ENCODE measurements around the gene VMP1. TPM values are rescaled to one million over a fixed set of nuclear protein-coding genes. Genes with fewer than 3 reads are reported as not detected.
A peak's percentile ranks its signal among the peaks of the same experiment; 100 is the strongest.

Gene VMP1
- total RNA-seq, 1 experiment from 2014 or later, result 281 TPM

DNA sequence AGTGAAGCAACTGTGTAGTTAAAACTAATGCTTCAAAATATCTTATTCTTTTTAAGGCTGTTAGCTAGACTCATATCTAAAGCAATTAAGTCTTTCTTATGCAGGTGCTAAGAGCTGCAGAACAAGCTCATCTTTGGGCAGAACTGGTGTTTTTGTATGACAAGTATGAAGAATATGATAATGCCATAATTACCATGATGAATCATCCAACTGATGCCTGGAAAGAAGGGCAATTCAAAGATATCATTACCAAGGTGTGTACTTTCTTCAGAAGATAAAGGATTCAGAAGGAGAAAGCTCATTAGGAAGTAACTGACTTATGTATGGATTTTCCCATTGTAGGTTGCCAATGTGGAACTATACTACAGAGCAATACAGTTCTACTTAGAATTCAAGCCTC lies 24.2 kb upstream of the VMP1 start:
- H3K27ac ChIP-seq (ENCODE audit: low read length), result 0 out of 2 replicates have a peak overlapping the region, but pooled peaks have one; percentile 29
- intact Hi-C loops (cut with micrococcal nuclease; ENCODE audit: unreplicated experiment), result no loop called here
- no peak; the same call in 1 of the 2 replicates for ATAC-seq
- H3K36me3 ChIP-seq (ENCODE audit: control insufficient read depth, insufficient read depth, low read length), result peaks cover 83% of the 10 kb centered on the region
- H3K9me3 ChIP-seq (ENCODE audit: control insufficient read depth, insufficient read depth, low read depth, low read length), result no peaks in the 10 kb centered on the region
- no peak overlapping the region for H3K4me3 ChIP-seq (ENCODE audit: low read depth in 2 of 2, low read length in 2 of 2)
- no peak for DNase-seq (ENCODE audit: low read depth, low spot score)
- ChIA-PET POLR2A (interaction anchor here (0.6 kb wide), 1 partner anchor 46 kb away, joined by 4 read pairs; no protein-coding TSS in a partner anchor), CTCF (no interaction called here)
- TF ChIP-seq TCF7L2 (IDR thresholded peaks at IDR 0.05; ENCODE audit: low read depth, low read length) (no peak), REST (IDR thresholded peaks at IDR 0.05; ENCODE audit: insufficient read depth in 1 of 2, low read depth in 2 of 2, low read length in 1 of 2) (no peak), POLR2AphosphoS5 (IDR thresholded peaks at IDR 0.05; ENCODE audit: low read depth, low read length) (no peak), SIN3A (IDR thresholded peaks at IDR 0.05; ENCODE audit: borderline replicate concordance, insufficient read depth, low read depth, low read length) (no peak)
- TF ChIP-seq, protein P1, sequence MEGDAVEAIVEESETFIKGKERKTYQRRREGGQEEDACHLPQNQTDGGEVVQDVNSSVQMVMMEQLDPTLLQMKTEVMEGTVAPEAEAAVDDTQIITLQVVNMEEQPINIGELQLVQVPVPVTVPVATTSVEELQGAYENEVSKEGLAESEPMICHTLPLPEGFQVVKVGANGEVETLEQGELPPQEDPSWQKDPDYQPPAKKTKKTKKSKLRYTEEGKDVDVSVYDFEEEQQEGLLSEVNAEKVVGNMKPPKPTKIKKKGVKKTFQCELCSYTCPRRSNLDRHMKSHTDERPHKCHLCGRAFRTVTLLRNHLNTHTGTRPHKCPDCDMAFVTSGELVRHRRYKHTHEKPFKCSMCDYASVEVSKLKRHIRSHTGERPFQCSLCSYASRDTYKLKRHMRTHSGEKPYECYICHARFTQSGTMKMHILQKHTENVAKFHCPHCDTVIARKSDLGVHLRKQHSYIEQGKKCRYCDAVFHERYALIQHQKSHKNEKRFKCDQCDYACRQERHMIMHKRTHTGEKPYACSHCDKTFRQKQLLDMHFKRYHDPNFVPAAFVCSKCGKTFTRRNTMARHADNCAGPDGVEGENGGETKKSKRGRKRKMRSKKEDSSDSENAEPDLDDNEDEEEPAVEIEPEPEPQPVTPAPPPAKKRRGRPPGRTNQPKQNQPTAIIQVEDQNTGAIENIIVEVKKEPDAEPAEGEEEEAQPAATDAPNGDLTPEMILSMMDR (IDR thresholded peaks at IDR 0.05), result no peak
- no TSS peak for BruUV-seq (replicated peaks)
- in situ Hi-C loops (cut with HindIII; ENCODE audit: low pct_unique_long_range_greater_than_20kb, low sequenced_read_pairs), result no loop called here
- H3K27me3 ChIP-seq (ENCODE audit: control insufficient read depth, insufficient read depth, low read length), result no peaks in the 10 kb centered on the region
- H3K4me1 ChIP-seq (ENCODE audit: control insufficient read depth, insufficient read depth, low read length), result peaks cover 19% of the 10 kb centered on the region

GRCh38 chr17:59684967-59685366 lies 22.5 kb upstream of the VMP1 start:
- intact Hi-C loops (cut with micrococcal nuclease; ENCODE audit: unreplicated experiment), result no loop called here
- POLR2A ChIA-PET, result interaction anchor here (0.6 kb wide), 1 partner anchor 66 kb away, joined by 4 read pairs; no protein-coding TSS in a partner anchor
- Histone ChIP-seq H3K36me3 (ENCODE audit: control insufficient read depth, insufficient read depth, low read length) (peaks cover 85% of the 10 kb centered on the region), H3K27ac (ENCODE audit: low read length) (no peak overlapping the region), H3K4me3 (ENCODE audit: low read depth in 2 of 2, low read length in 2 of 2) (no peak overlapping the region), H3K4me1 (ENCODE audit: control insufficient read depth, insufficient read depth, low read length) (peaks cover 19% of the 10 kb centered on the region), H3K27me3 (ENCODE audit: control insufficient read depth, insufficient read depth, low read length) (no peaks in the 10 kb centered on the region), H3K9me3 (ENCODE audit: control insufficient read depth, insufficient read depth, low read depth, low read length) (no peaks in the 10 kb centered on the region)
- CTCF ChIA-PET, result no interaction called here
- DNase-seq (ENCODE audit: low read depth, low spot score) (no peak), ATAC-seq (no peak)
- no TSS peak for BruUV-seq (replicated peaks)
- in situ Hi-C loops (cut with HindIII; ENCODE audit: low pct_unique_long_range_greater_than_20kb, low sequenced_read_pairs), result no loop called here
- TF ChIP-seq POLR2AphosphoS5 (IDR thresholded peaks at IDR 0.05; ENCODE audit: low read depth, low read length), result no peak

- no TSS peak for BruUV-seq (replicated peaks)
- Histone ChIP-seq H3K4me1 (ENCODE audit: control insufficient read depth, insufficient read depth, low read length) (peaks cover 19% of the 10 kb centered on the region), H3K4me3 (ENCODE audit: low read depth in 2 of 2, low read length in 2 of 2) (no peak overlapping the region), H3K9me3 (ENCODE audit: control insufficient read depth, insufficient read depth, low read depth, low read length) (no peaks in the 10 kb centered on the region), H3K27ac (ENCODE audit: low read length) (peak overlapping the region; percentile 76), H3K27me3 (ENCODE audit: control insufficient read depth, insufficient read depth, low read length) (no peaks in the 10 kb centered on the region), H3K36me3 (ENCODE audit: control insufficient read depth, insufficient read depth, low read length) (peaks cover 70% of the 10 kb centered on the region)
- intact Hi-C loops (cut with micrococcal nuclease; ENCODE audit: unreplicated experiment), result no loop called here
- ChIA-PET CTCF (no interaction called here), POLR2A (no interaction called here)
- peak; percentile 33; the same call in 1 of the 2 replicates for ATAC-seq
- DNase-seq (ENCODE audit: low read depth, low spot score), result no peak
- in situ Hi-C loops (cut with HindIII; ENCODE audit: low pct_unique_long_range_greater_than_20kb, low sequenced_read_pairs), result no loop called here
- no peak for TF ChIP-seq REST (IDR thresholded peaks at IDR 0.05; ENCODE audit: insufficient read depth in 1 of 2, low read depth in 2 of 2, low read length in 1 of 2)
- no peak for TF ChIP-seq TCF7L2 (IDR thresholded peaks at IDR 0.05; ENCODE audit: low read depth, low read length)
- no peak for TF ChIP-seq SIN3A (IDR thresholded peaks at IDR 0.05; ENCODE audit: borderline replicate concordance, insufficient read depth, low read depth, low read length)
- no peak for TF ChIP-seq POLR2AphosphoS5 (IDR thresholded peaks at IDR 0.05; ENCODE audit: low read depth, low read length)
- TF ChIP-seq, protein P1 (IDR thresholded peaks at IDR 0.05), result no peak
Measured at GRCh38 chr17:59688008-59688407, 19.4 kb upstream of the VMP1 start.
